SK-N-MC (cell line): ENCODE results near the gene ZNF618.

ENCODE experiments used
- EZH2 ChIP-seq: fragments of 200-600 bp; sonication (generic); IDR thresholded peaks from one replicate; pipeline ENCODE4 v1.6.1; 2017; ENCODE audit warnings: antibody characterized with exemption
- FOXP2 ChIP-seq: optimal IDR thresholded peaks from 2 replicates; pipeline ENCODE3; 2011; ENCODE audit warnings: mild to moderate bottlenecking, moderate library complexity; ENCODE audit not compliant: insufficient read depth; ENCODE audit errors: extremely low read length, control extremely low read depth
- POLR2AphosphoS5 ChIP-seq: IDR thresholded peaks from 2 replicates; pipeline ENCODE4 v1.6.1; 2012; ENCODE audit warnings: mild to moderate bottlenecking, low read depth, low read length, borderline replicate concordance

DNA sequence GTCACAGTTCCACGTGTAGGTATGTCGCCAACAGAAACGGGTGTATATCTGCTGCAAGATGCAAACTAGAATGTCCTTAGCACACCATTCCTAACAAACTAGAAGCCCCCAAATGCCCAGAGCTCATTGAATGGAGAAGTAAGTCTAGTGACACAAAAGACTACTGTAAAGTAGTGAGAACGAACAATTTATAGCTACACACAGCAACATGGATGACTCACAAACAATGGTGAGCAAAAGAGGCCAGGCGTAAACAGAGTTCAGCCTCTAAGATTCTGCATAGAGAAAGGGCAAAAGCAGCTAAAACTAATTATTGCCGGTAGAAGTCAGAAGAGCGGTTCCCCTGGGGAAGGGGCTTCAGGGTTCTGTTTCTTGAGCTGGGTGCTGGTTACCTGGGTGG, 127.2 kb downstream of the ZNF618 start:
- TF ChIP-seq EZH2 = no peak
- TF ChIP-seq POLR2AphosphoS5 = no peak
- TF ChIP-seq FOXP2 = no peak
